ENCODE results near the gene TEX22.

The TEX22 gene

GRCh38 chr14:105384605-105385321, 13.6 kb upstream of the TEX22 start:
- no peak for TF ChIP-seq ARNT (IDR thresholded peaks at IDR 0.05)
- no peak for TF ChIP-seq HDGF (IDR thresholded peaks at IDR 0.05; ENCODE audit: borderline replicate concordance)
- no peak for TF ChIP-seq FOXM1 (IDR thresholded peaks at IDR 0.05; ENCODE audit: borderline replicate concordance)
- no peak for TF ChIP-seq CTBP1 (IDR thresholded peaks at IDR 0.05; ENCODE audit: borderline replicate concordance)
- TF ChIP-seq NFRKB (IDR thresholded peaks at IDR 0.05) = no peak
- no peak for TF ChIP-seq BHLHE40 (IDR thresholded peaks at IDR 0.05; ENCODE audit: borderline replicate concordance)
- TF ChIP-seq LEF1 (IDR thresholded peaks at IDR 0.05; ENCODE audit: borderline replicate concordance) = no peak
- TF ChIP-seq FOXA1 (IDR thresholded peaks at IDR 0.05) = no peak
- no peak for TF ChIP-seq L3MBTL2 (conservative IDR thresholded peaks at IDR 0.05)
- no peak for TF ChIP-seq TARDBP (IDR thresholded peaks at IDR 0.05)
- TF ChIP-seq PKNOX1 (IDR thresholded peaks at IDR 0.05) = no peak
- TF ChIP-seq ZNF384 (IDR thresholded peaks at IDR 0.05) = no peak
- no peak for TF ChIP-seq ELF4 (IDR thresholded peaks at IDR 0.05)
- TF ChIP-seq FOXK2 (IDR thresholded peaks at IDR 0.05) = no peak
- no peak for TF ChIP-seq SUZ12 (IDR thresholded peaks at IDR 0.05)
- TF ChIP-seq SP1 (IDR thresholded peaks at IDR 0.05) = no peak
- no peak for DNase-seq (ENCODE audit: extremely low spot score)
- CTCF ChIA-PET = no interaction called here
- POLR2A ChIA-PET = interaction anchor here (0.8 kb wide), 1 partner anchor 13 kb away, joined by 3 read pairs; no protein-coding TSS in a partner anchor

DNA sequence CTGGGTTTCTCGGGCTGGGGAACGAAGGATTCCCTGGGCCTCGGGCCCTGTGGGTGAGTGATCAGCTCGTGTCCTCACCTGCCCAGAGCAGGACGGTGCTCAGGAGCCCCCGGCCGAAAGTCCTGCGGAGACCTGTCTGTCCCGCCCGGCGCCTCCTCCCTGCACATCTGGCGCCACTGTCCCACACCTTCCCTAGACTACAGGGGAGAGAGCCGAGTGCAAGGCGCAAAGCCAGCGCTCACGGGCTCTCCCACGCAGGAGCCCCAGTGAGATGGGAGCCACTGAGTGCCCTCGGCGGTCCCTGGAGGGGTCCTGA, 13.1 kb upstream of the TEX22 start:
- ChIA-PET POLR2A (no interaction called here), CTCF (no interaction called here)
- no peak for DNase-seq (ENCODE audit: extremely low spot score)
- TF ChIP-seq NFRKB (IDR thresholded peaks at IDR 0.05) = no peak
- TF ChIP-seq CTBP1 (IDR thresholded peaks at IDR 0.05; ENCODE audit: borderline replicate concordance) = no peak
- TF ChIP-seq FOXM1 (IDR thresholded peaks at IDR 0.05; ENCODE audit: borderline replicate concordance) = no peak
- no peak for TF ChIP-seq SP1 (IDR thresholded peaks at IDR 0.05)
- no peak for TF ChIP-seq FOXK2 (IDR thresholded peaks at IDR 0.05)
- TF ChIP-seq LEF1 (IDR thresholded peaks at IDR 0.05; ENCODE audit: borderline replicate concordance) = no peak
- no peak for TF ChIP-seq ARNT (IDR thresholded peaks at IDR 0.05)
- no peak for TF ChIP-seq ELF4 (IDR thresholded peaks at IDR 0.05)
- TF ChIP-seq TARDBP (IDR thresholded peaks at IDR 0.05) = no peak
- no peak for TF ChIP-seq FOXA1 (IDR thresholded peaks at IDR 0.05)
- TF ChIP-seq ZNF384 (IDR thresholded peaks at IDR 0.05) = no peak

DNA sequence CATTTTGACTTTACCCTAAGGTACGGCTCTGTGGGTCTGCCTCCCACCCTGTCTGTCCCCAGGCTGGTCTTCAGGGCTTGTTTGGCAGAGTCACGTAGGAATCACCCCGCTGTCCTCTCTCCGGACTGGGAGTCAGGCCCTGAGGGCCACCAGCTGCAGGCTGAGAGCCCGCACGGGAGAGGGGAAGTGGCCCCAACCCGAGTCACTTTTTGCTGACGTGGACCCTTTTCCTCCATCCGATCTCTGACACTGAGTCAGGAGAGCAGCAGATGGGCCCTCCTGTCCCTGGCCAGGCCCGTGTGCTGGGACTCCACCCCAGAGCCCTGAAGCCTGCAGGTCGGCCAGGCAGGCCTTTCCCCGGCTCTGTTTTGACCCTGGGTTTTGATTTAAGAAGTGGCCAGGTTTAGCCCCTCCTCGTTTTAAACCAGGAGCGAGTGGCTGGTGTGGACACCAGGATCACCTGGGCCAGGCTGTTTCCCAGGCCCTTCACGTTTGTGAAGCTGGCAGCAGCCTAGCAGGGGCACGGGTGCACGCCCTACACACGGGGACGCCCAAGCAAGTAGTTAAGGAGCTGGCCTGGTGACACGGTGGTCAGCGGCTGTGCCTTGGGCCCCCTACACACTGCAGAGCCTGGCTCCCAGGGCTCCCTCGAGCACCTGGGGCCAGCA, 12.5 kb upstream of the TEX22 start:
- no peak for TF ChIP-seq ARNT (IDR thresholded peaks at IDR 0.05)
- TF ChIP-seq TARDBP (IDR thresholded peaks at IDR 0.05) = no peak
- no peak for TF ChIP-seq NFRKB (IDR thresholded peaks at IDR 0.05)
- no peak for TF ChIP-seq SUZ12 (IDR thresholded peaks at IDR 0.05)
- TF ChIP-seq FOXK2 (IDR thresholded peaks at IDR 0.05) = no peak
- ChIA-PET CTCF (no interaction called here), POLR2A (no interaction called here)
- DNase-seq (ENCODE audit: extremely low spot score) = no peak

- no peak for TF ChIP-seq HDGF (IDR thresholded peaks at IDR 0.05; ENCODE audit: borderline replicate concordance)
- no peak for TF ChIP-seq ELF4 (IDR thresholded peaks at IDR 0.05)
- TF ChIP-seq FOXA1 (IDR thresholded peaks at IDR 0.05) = no peak
- TF ChIP-seq SUZ12 (IDR thresholded peaks at IDR 0.05) = no peak
- no peak for TF ChIP-seq FOXK2 (IDR thresholded peaks at IDR 0.05)
- TF ChIP-seq SP1 (IDR thresholded peaks at IDR 0.05) = no peak
- no peak for TF ChIP-seq ARNT (IDR thresholded peaks at IDR 0.05)
- ChIA-PET POLR2A (no interaction called here), CTCF (no interaction called here)
- no peak for DNase-seq (ENCODE audit: extremely low spot score)
Measured at GRCh38 chr14:105386581-105387529, 11.5 kb upstream of the TEX22 start.

GRCh38 chr14:105387530-105387922, 10.8 kb upstream of the TEX22 start:
- TF ChIP-seq TARDBP (IDR thresholded peaks at IDR 0.05) (no peak), ELF4 (IDR thresholded peaks at IDR 0.05) (no peak), BHLHE40 (IDR thresholded peaks at IDR 0.05; ENCODE audit: borderline replicate concordance) (no peak), FOXM1 (IDR thresholded peaks at IDR 0.05; ENCODE audit: borderline replicate concordance) (no peak), SUZ12 (IDR thresholded peaks at IDR 0.05) (no peak), PKNOX1 (IDR thresholded peaks at IDR 0.05) (no peak), ZNF384 (IDR thresholded peaks at IDR 0.05) (no peak), NFRKB (IDR thresholded peaks at IDR 0.05) (no peak), ARNT (IDR thresholded peaks at IDR 0.05) (no peak), CTBP1 (IDR thresholded peaks at IDR 0.05; ENCODE audit: borderline replicate concordance) (no peak), HDGF (IDR thresholded peaks at IDR 0.05; ENCODE audit: borderline replicate concordance) (no peak), SP1 (IDR thresholded peaks at IDR 0.05) (no peak)
- CTCF ChIA-PET = no interaction called here
- POLR2A ChIA-PET = no interaction called here
- DNase-seq (ENCODE audit: extremely low spot score) = no peak
